OCI-LY1 (cell line): Measurements from ENCODE around the gene POLR2E.
"Not testable (repeated sequence)": the region's sequence is repeated elsewhere in the genome, so short reads cannot be mapped to it uniquely, and the experiment has no call there.

Source experiments
- H2AFZ ChIP-seq: fragments of 200-600 bp; sonication (generic), shearing (Covaris generic); 2 replicates; pipeline ENCODE4 v1.6.0; 2014; ENCODE audit warnings: antibody characterized with exemption, mild to moderate bottlenecking, low read length
- H3F3A ChIP-seq: fragments of 200-600 bp; sonication (generic), shearing (Covaris generic); 2 replicates; pipeline ENCODE4 v1.6.0; 2014; ENCODE audit warnings: mild to moderate bottlenecking, antibody characterized with exemption, low read length, moderate library complexity; ENCODE audit not compliant: insufficient read depth
- H3K27ac ChIP-seq: fragments of 200-600 bp; sonication (generic); 2 replicates; pipeline ENCODE4 v1.5.1; 2014; ENCODE audit warnings: low read length, mixed run types, mild to moderate bottlenecking, low read depth; ENCODE audit not compliant: poor library complexity, severe bottlenecking
- H3K27me3 ChIP-seq: fragments of 200-600 bp; sonication (generic); 2 replicates; pipeline ENCODE4 v1.6.0; 2014; ENCODE audit warnings: antibody characterized with exemption, mild to moderate bottlenecking, low read length, moderate library complexity; ENCODE audit not compliant: insufficient read depth
- H3K36me3 ChIP-seq: fragments of 200-600 bp; sonication (generic); 2 replicates; pipeline ENCODE4 v1.6.1; 2014; ENCODE audit warnings: mild to moderate bottlenecking, antibody characterized with exemption, low read length, moderate library complexity, mixed read lengths; ENCODE audit not compliant: insufficient read depth
- H3K4me1 ChIP-seq: fragments of 200-600 bp; sonication (generic); 2 replicates; pipeline ENCODE4 v1.5.1; 2014; ENCODE audit warnings: mild to moderate bottlenecking, low read length, moderate library complexity; ENCODE audit not compliant: insufficient read depth, severe bottlenecking
- H3K4me2 ChIP-seq: fragments of 200-600 bp; sonication (generic), shearing (Covaris generic); 2 replicates; pipeline ENCODE4 v1.6.1; 2014; ENCODE audit warnings: low read length
- H3K4me3 ChIP-seq: fragments of 200-600 bp; sonication (generic); 2 replicates; pipeline ENCODE4 v1.5.1; 2014; ENCODE audit warnings: low read length, low read depth, mild to moderate bottlenecking, mixed read lengths; ENCODE audit not compliant: poor library complexity, severe bottlenecking
- H3K79me2 ChIP-seq: fragments of 200-600 bp; shearing (Covaris generic); 2 replicates; pipeline ENCODE4 v1.6.1; 2016; ENCODE audit warnings: mixed run types, low read length, mixed read lengths; ENCODE audit not compliant: insufficient read depth
- H3K9ac ChIP-seq: fragments of 200-600 bp; sonication (generic), shearing (Covaris generic); 2 replicates; pipeline ENCODE4 v1.6.1; 2014; ENCODE audit warnings: mild to moderate bottlenecking, low read length, mixed read lengths
- H3K9me2 ChIP-seq: fragments of 200-600 bp; sonication (generic), shearing (Covaris generic); 2 replicates; pipeline ENCODE4 v1.6.1; 2014; ENCODE audit warnings: low read depth, mild to moderate bottlenecking, low read length, mixed read lengths
- H3K9me3 ChIP-seq: fragments of 200-600 bp; shearing (Covaris generic); 2 replicates; pipeline ENCODE4 v1.6.1; 2014; ENCODE audit warnings: low read length, mixed read lengths
- H4K20me1 ChIP-seq: fragments of 200-600 bp; sonication (generic), shearing (Covaris generic); 2 replicates; pipeline ENCODE4 v1.6.0; 2016; ENCODE audit warnings: mild to moderate bottlenecking, low read length; ENCODE audit not compliant: insufficient read depth
- EZH2 ChIP-seq: fragments of 200-600 bp; sonication (generic), shearing (Covaris generic); IDR thresholded peaks from 2 replicates; pipeline ENCODE4 v1.8.0; 2017; ENCODE audit warnings: borderline replicate concordance, mixed run types, mild to moderate bottlenecking, antibody characterized with exemption, low read length, moderate library complexity, mixed read lengths
- TF ChIP-seq, protein P1 (sequence below): fragments of 200-600 bp; sonication (generic), shearing (Covaris generic); IDR thresholded peaks from 2 replicates; pipeline ENCODE4 v1.5.1; 2017; ENCODE audit warnings: mild to moderate bottlenecking, antibody characterized with exemption, low read length, moderate library complexity, mixed read lengths

POLR2E gene

DNA sequence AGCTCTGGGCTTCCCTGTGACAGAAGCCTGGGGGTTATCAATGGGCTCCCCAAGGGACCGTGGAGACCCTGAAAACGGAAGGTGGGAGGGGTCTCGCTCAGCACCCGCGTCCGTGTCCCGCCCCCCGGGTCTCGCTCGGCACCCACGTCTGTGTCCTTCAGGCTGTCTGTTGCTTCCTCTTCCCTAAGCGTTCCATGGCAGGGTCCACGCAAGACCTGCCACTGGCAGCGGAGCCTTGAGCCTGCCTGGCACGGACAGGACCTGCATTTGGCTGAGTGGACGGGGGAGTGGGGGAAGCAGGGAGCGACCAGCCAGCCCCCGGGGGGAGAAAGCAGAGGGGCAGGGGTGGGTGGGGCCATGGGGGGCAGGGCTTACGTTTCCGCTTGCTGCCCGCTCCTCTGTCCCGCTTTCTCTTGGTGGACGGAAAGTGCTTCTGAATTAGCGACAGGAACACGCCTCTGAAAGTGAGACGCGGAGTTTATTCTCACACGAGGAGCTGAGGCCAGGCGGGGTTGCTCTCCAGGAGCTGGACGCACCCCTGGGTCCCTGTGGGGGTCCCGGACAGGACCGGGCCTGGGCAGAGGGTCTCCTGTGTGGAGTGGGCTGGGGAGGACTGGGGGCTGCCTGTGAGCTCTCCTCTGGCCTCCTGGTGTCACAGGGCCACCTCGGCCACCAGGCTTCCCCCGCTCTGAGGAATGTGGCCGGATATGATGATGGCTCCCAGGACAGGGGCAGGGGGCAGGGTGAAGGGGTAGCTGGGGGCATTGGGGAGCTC lies 20.7 kb upstream of the POLR2E start:
- no peak for TF ChIP-seq EZH2
- TF ChIP-seq, protein P1, sequence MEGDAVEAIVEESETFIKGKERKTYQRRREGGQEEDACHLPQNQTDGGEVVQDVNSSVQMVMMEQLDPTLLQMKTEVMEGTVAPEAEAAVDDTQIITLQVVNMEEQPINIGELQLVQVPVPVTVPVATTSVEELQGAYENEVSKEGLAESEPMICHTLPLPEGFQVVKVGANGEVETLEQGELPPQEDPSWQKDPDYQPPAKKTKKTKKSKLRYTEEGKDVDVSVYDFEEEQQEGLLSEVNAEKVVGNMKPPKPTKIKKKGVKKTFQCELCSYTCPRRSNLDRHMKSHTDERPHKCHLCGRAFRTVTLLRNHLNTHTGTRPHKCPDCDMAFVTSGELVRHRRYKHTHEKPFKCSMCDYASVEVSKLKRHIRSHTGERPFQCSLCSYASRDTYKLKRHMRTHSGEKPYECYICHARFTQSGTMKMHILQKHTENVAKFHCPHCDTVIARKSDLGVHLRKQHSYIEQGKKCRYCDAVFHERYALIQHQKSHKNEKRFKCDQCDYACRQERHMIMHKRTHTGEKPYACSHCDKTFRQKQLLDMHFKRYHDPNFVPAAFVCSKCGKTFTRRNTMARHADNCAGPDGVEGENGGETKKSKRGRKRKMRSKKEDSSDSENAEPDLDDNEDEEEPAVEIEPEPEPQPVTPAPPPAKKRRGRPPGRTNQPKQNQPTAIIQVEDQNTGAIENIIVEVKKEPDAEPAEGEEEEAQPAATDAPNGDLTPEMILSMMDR = no peak
- Histone ChIP-seq H2AFZ (no peak overlapping the region), H3K9ac (no peak overlapping the region), H3K27ac (no peak overlapping the region), H3K4me1 (peaks cover 3% of the 10 kb centered on the region), H3K4me2 (no peak overlapping the region), H3K36me3 (peaks cover 22% of the 10 kb centered on the region), H3K9me2 (no peaks in the 10 kb centered on the region), H3K79me2 (no peaks in the 10 kb centered on the region), H3K9me3 (no peaks in the 10 kb centered on the region), H3F3A (no peaks in the 10 kb centered on the region), H4K20me1 (no peaks in the 10 kb centered on the region), H3K4me3 (no peak overlapping the region), H3K27me3 (no peaks in the 10 kb centered on the region)

DNA sequence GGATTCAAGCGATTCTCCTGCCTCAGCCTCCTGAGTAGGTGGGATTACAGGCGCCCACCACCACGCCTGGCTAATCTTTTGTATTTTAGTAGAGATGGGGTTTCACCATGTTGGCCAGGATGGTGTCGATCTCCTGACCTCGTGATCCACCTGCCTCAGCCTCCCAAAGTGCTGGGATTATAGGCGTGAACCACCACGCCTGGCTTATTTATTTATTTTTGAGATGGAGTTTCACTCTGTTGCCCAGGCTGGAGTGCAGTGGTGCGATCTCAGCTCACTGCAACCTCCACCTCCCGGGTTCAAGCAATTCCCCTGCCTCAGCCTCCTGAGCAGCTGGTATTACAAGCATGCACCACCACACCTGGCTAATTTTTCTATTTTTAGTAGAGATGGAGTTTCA lies 19.6 kb upstream of the POLR2E start:
- H3K27me3 ChIP-seq, H3K9ac ChIP-seq, H3K4me1 ChIP-seq, H3K9me2 ChIP-seq, H4K20me1 ChIP-seq, H3K79me2 ChIP-seq, H3K27ac ChIP-seq, H3K4me3 ChIP-seq, H3F3A ChIP-seq, H2AFZ ChIP-seq, H3K4me2 ChIP-seq, H3K9me3 ChIP-seq: not testable (repeated sequence)
- peaks cover 20% of the 10 kb centered on the region for H3K36me3 ChIP-seq

- Histone ChIP-seq H3K27ac (no peak overlapping the region), H2AFZ (no peak overlapping the region), H3K27me3 (no peaks in the 10 kb centered on the region), H3K9me3 (no peaks in the 10 kb centered on the region), H3K9ac (no peak overlapping the region), H3K36me3 (peaks cover 16% of the 10 kb centered on the region), H3K79me2 (no peaks in the 10 kb centered on the region), H3K4me2 (no peak overlapping the region), H4K20me1 (no peaks in the 10 kb centered on the region), H3K4me3 (no peak overlapping the region), H3K4me1 (peaks cover 3% of the 10 kb centered on the region), H3F3A (no peaks in the 10 kb centered on the region), H3K9me2 (no peaks in the 10 kb centered on the region)
- TF ChIP-seq, protein P1 = no peak
Observed at GRCh38 chr19:1113986-1114483, 18.9 kb upstream of the POLR2E start.
